H1 (cell line): ENCODE measurements around the gene PLXDC2. TPM values are rescaled to one million over a fixed set of nuclear protein-coding genes. Genes with fewer than 3 reads are reported as not detected.

Source experiments
- CTCF ChIA-PET: fragments of 300-600 bp; sonication (Branson Sonifier 250); formaldehyde crosslinking; loops from one replicate; lab custom pipeline; 2021; ENCODE audit not compliant: partially characterized antibody; lab: Charles Lee
- POLR2A ChIA-PET: fragments of 300-600 bp; sonication (Branson Sonifier 250); formaldehyde crosslinking; loops from one replicate; lab custom pipeline; 2021; ENCODE audit warnings: inconsistent platforms; ENCODE audit not compliant: partially characterized antibody; lab: Charles Lee
- DNase-seq, 2 experiments: peaks; one replicate each; pipeline versions ENCODE4 v3.0.0 to v3.0.0-alpha.2; 2010 to 2022; ENCODE audit warnings: low spot score in 2 of 2, low read depth in 1 of 2, mixed read lengths in 1 of 2
- FAIRE-seq: peaks from 2 replicates; lab custom pipeline; 2011; peaks lifted over from hg19 to GRCh38; lab: Jason Lieb, UNC
- H2AFZ ChIP-seq: 2 replicates; pipeline ENCODE4 v1.8.1; 2012; ENCODE audit warnings: low read length, inconsistent platforms
- H2AK5ac ChIP-seq: 2 replicates; pipeline ENCODE4 v1.6.1; 2013; ENCODE audit warnings: low read depth, low read length
- H2BK120ac ChIP-seq: replicated peaks from 2 replicates; pipeline ENCODE3; 2013; ENCODE audit warnings: low read depth, low read length, inconsistent platforms
- H2BK12ac ChIP-seq: 2 replicates; pipeline ENCODE4 v1.6.1; 2013; ENCODE audit warnings: low read depth, low read length
- H2BK15ac ChIP-seq: 2 replicates; pipeline ENCODE4 v1.6.1; 2013; ENCODE audit warnings: low read length
- H2BK20ac ChIP-seq: 2 replicates; pipeline ENCODE4 v1.6.1; 2013; ENCODE audit warnings: low read length
- H2BK5ac ChIP-seq: 2 replicates; pipeline ENCODE4 v1.6.1; 2013; ENCODE audit warnings: low read depth, low read length
- H3K14ac ChIP-seq: 2 replicates; pipeline ENCODE4 v1.6.1; 2013; ENCODE audit warnings: inconsistent platforms; ENCODE audit not compliant: insufficient read length
- H3K18ac ChIP-seq: 2 replicates; pipeline ENCODE4 v1.6.1; 2013; ENCODE audit warnings: low read length; ENCODE audit errors: extremely low read depth
- H3K23ac ChIP-seq: 2 replicates; pipeline ENCODE4 v1.6.1; 2013; ENCODE audit warnings: inconsistent platforms; ENCODE audit not compliant: insufficient read length
- H3K23me2 ChIP-seq: 2 replicates; pipeline ENCODE4 v1.6.1; 2013; ENCODE audit warnings: low read depth, low read length
- H3K27ac ChIP-seq: 2 replicates; pipeline ENCODE4 v1.6.1; 2011; ENCODE audit warnings: low read depth, low read length, inconsistent platforms
- H3K27me3 ChIP-seq, 4 experiments: replicated peaks in 1 of 4; 1 replicate in 1 of 4; 2 replicates in 3 of 4; pipeline versions ENCODE4 v1.6.1 to v1.8.1; 2011 to 2013; ENCODE audit warnings: low read length in 3 of 4, mild to moderate bottlenecking in 3 of 4, inconsistent platforms in 2 of 4, mixed read lengths in 2 of 4, moderate library complexity in 1 of 4; ENCODE audit not compliant: control insufficient read depth in 3 of 4, insufficient read depth in 3 of 4; ENCODE audit errors: extremely low read depth in 1 of 4
- H3K36me3 ChIP-seq, 4 experiments: 2 replicates each; pipeline versions ENCODE4 v1.6.1 to v1.8.1; 2011 to 2013; ENCODE audit warnings: mild to moderate bottlenecking in 4 of 4, low read length in 3 of 4, moderate library complexity in 2 of 4, control low read depth in 1 of 4, inconsistent platforms in 1 of 4; ENCODE audit not compliant: insufficient read depth in 4 of 4, control insufficient read depth in 2 of 4
- H3K4ac ChIP-seq: replicated peaks from 2 replicates; pipeline ENCODE3; 2013; ENCODE audit warnings: low read length, low read depth, mixed read lengths, inconsistent platforms; ENCODE audit not compliant: insufficient read length
- H3K4me1 ChIP-seq, 4 experiments: replicated peaks in 1 of 4; 1 replicate in 1 of 4; 2 replicates in 3 of 4; pipeline versions ENCODE4 v1.6.1 to v1.8.1; 2011 to 2013; ENCODE audit warnings: low read length in 3 of 4, inconsistent platforms in 2 of 4, mixed read lengths in 1 of 4; ENCODE audit not compliant: insufficient read depth in 4 of 4, control insufficient read depth in 3 of 4
- H3K4me2 ChIP-seq, 2 experiments: 2 replicates each; pipeline versions ENCODE4 v1.6.1 to v1.8.1; 2011 to 2013; ENCODE audit warnings: low read depth in 2 of 2, low read length in 2 of 2, control low read depth in 1 of 2, inconsistent platforms in 1 of 2, mild to moderate bottlenecking in 1 of 2; ENCODE audit not compliant: insufficient read depth in 1 of 2
- H3K4me3 ChIP-seq, 4 experiments: fragments of 200-600, 300-600 bp in 1 of 4; sonication (generic), shearing (Covaris generic), sonication (Bioruptor Twin) in 1 of 4; 2 replicates each; pipeline versions ENCODE4 v1.5.1 to v1.8.1; 2011 to 2016; ENCODE audit warnings: low read length in 4 of 4, low read depth in 3 of 4, control low read depth in 2 of 4, inconsistent platforms in 2 of 4, mild to moderate bottlenecking in 2 of 4, mixed read lengths in 1 of 4, moderate library complexity in 1 of 4; ENCODE audit not compliant: insufficient read depth in 2 of 4; ENCODE audit errors: extremely low read depth in 1 of 4
- H3K56ac ChIP-seq: replicated peaks from 2 replicates; pipeline ENCODE3; 2013; ENCODE audit warnings: low read depth, mild to moderate bottlenecking, mixed read lengths, low read length, inconsistent platforms; ENCODE audit not compliant: insufficient read length
- H3K79me1 ChIP-seq: 2 replicates; pipeline ENCODE4 v1.6.1; 2013; ENCODE audit warnings: low read depth, low read length, control low read depth
- H3K79me2 ChIP-seq, 2 experiments: 2 replicates each; pipeline versions ENCODE4 v1.6.1 to v1.8.1; 2012 to 2013; ENCODE audit warnings: low read length in 2 of 2, mild to moderate bottlenecking in 2 of 2, inconsistent platforms in 1 of 2; ENCODE audit not compliant: insufficient read depth in 2 of 2, control insufficient read depth in 1 of 2
- H3K9ac ChIP-seq, 4 experiments: replicated peaks in 1 of 4; 1 replicate in 1 of 4; 2 replicates in 3 of 4; pipeline versions ENCODE4 v1.6.1 to v1.8.1; 2011 to 2013; ENCODE audit warnings: low read depth in 3 of 4, low read length in 3 of 4, control low read depth in 2 of 4, mild to moderate bottlenecking in 2 of 4, moderate library complexity in 2 of 4, inconsistent platforms in 1 of 4; ENCODE audit errors: extremely low read depth in 1 of 4
- H3K9me3 ChIP-seq, 2 experiments: 2 replicates each; pipeline versions ENCODE4 v1.6.1 to v1.8.1; 2012 to 2013; ENCODE audit warnings: mild to moderate bottlenecking in 2 of 2, moderate library complexity in 2 of 2, control low read depth in 1 of 2, inconsistent platforms in 1 of 2, low read depth in 1 of 2, low read length in 1 of 2, mixed read lengths in 1 of 2; ENCODE audit not compliant: insufficient read depth in 2 of 2
- H4K20me1 ChIP-seq, 2 experiments: replicated peaks in 1 of 2; 2 replicates each; pipeline versions ENCODE3 to v1.8.1; 2011 to 2013; ENCODE audit warnings: inconsistent platforms in 2 of 2, low read length in 2 of 2, mild to moderate bottlenecking in 1 of 2; ENCODE audit not compliant: insufficient read depth in 2 of 2, control insufficient read depth in 1 of 2
- H4K5ac ChIP-seq: 2 replicates; pipeline ENCODE4 v1.6.1; 2013; ENCODE audit warnings: low read length, low read depth, mixed read lengths, inconsistent platforms; ENCODE audit not compliant: insufficient read length
- H4K8ac ChIP-seq: 2 replicates; pipeline ENCODE4 v1.8.0; 2013; ENCODE audit warnings: mild to moderate bottlenecking, moderate library complexity, low read length, inconsistent platforms; ENCODE audit not compliant: insufficient read depth; ENCODE audit errors: extremely low read depth
- H4K91ac ChIP-seq: replicated peaks from 2 replicates; pipeline ENCODE3; 2013; ENCODE audit warnings: low read length, mixed read lengths, inconsistent platforms; ENCODE audit not compliant: insufficient read length
- CBX8 ChIP-seq: fragments of 300-800, 300-1000 bp; sonication (generic); IDR thresholded peaks from 2 replicates; pipeline ENCODE4 v1.7.1; 2016; ENCODE audit warnings: low read depth, low read length, borderline replicate concordance
- FOSL1 ChIP-seq: IDR thresholded peaks from 2 replicates; pipeline ENCODE4 v1.6.1; 2011; ENCODE audit warnings: mild to moderate bottlenecking, low read depth, low read length, moderate library complexity; ENCODE audit not compliant: insufficient read depth
- HDAC2 ChIP-seq, 2 experiments: fragments of 300-600 bp in 1 of 2; sonication (generic) in 1 of 2; IDR thresholded peaks; 2 replicates each; pipeline ENCODE4 v1.6.1; 2011 to 2012; ENCODE audit warnings: low read depth in 2 of 2, low read length in 2 of 2, mild to moderate bottlenecking in 2 of 2, moderate library complexity in 2 of 2, borderline replicate concordance in 1 of 2, inconsistent platforms in 1 of 2
- POLR2A ChIP-seq, 2 experiments: IDR thresholded peaks; 1 replicate in 1 of 2; 2 replicates in 1 of 2; pipeline ENCODE4 v1.6.1; 2011; ENCODE audit warnings: low read depth in 2 of 2, low read length in 2 of 2, mild to moderate bottlenecking in 2 of 2; ENCODE audit errors: control extremely low read depth in 1 of 2
- RFX5 ChIP-seq: IDR thresholded peaks from 2 replicates; pipeline ENCODE4 v1.6.1; 2011; ENCODE audit warnings: low read depth, low read length, improper control_type of control experiment, borderline replicate concordance
- RNF2 ChIP-seq: fragments of 200-900, 300-1000 bp; sonication (generic); IDR thresholded peaks from 2 replicates; pipeline ENCODE4 v1.7.1; 2016; ENCODE audit warnings: borderline replicate concordance, low read depth, mild to moderate bottlenecking, antibody characterized with exemption, low read length; ENCODE audit not compliant: poor library complexity, severe bottlenecking; ENCODE audit errors: missing control alignments
- RXRA ChIP-seq: IDR thresholded peaks from 2 replicates; pipeline ENCODE4 v1.6.1; 2011; ENCODE audit warnings: low read depth, mild to moderate bottlenecking, low read length, moderate library complexity; ENCODE audit not compliant: insufficient read depth
- SIN3A ChIP-seq, 2 experiments: IDR thresholded peaks in 1 of 2; conservative IDR thresholded peaks in 1 of 2; 2 replicates each; pipeline ENCODE4 v1.6.1; 2011 to 2012; ENCODE audit warnings: low read length in 2 of 2, improper control_type of control experiment in 1 of 2, low read depth in 1 of 2, mild to moderate bottlenecking in 1 of 2
- SP4 ChIP-seq: IDR thresholded peaks from 2 replicates; pipeline ENCODE4 v1.6.1; 2012; ENCODE audit warnings: low read length, inconsistent platforms
- TBP ChIP-seq: IDR thresholded peaks from 2 replicates; pipeline ENCODE4 v1.6.1; 2011; ENCODE audit warnings: low read depth, low read length, improper control_type of control experiment
- ZNF274 ChIP-seq: IDR thresholded peaks from 2 replicates; pipeline ENCODE4 v1.7.0; 2012; ENCODE audit warnings: low read length, borderline replicate concordance; ENCODE audit errors: extremely low read depth
- WGBS, 2 experiments: shearing (Covaris generic) in 1 of 2; methylation state at CpG; one replicate each; pipeline versions ENCODE4 v1.1.6 to v1.1.7; 2013 to 2015; ENCODE audit warnings: low lambda C conversion rate in 2 of 2, mixed read lengths in 2 of 2, inconsistent platforms in 1 of 2, low coverage in 1 of 2, missing lambda C conversion rate in 1 of 2; ENCODE audit not compliant: insufficient replicate concordance in 2 of 2, insufficient coverage in 1 of 2, insufficient read length in 1 of 2; ENCODE audit errors: extremely low coverage in 1 of 2, missing lambda C conversion rate in 1 of 2; 5-methylcytosine and 5-hydroxymethylcytosine counted together
- polyA plus RNA-seq, 7 experiments: library from polyadenylated mRNA; depleted of rRNA in 3 of 7; stranded (reverse) in 5 of 7; unstranded in 2 of 7; fragments of >200 nt in 5 of 7; fragments of 200-250 nt in 2 of 7; gene quantifications; 1 replicate in 5 of 7; 2 replicates in 1 of 7; 4 replicates in 1 of 7; pipeline versions ENCODE4 v1.2.1 to v1.2.3, GENCODE V29; 2011 to 2013; ENCODE audit warnings: missing spikeins in 2 of 7, mixed read lengths in 2 of 7
- total RNA-seq: library from RNA; stranded (reverse); fragmentation: NEBNext Ultra II Directional; extraction: Animal tissue kit (Norgen Biotek cat#: 25700); gene quantifications from 2 replicates; pipeline ENCODE4 v1.2.1, GENCODE V29; 2021

PLXDC2 gene
- total and polyA plus RNA-seq, 2 of the 8 experiments (the other 6 are each of a cell fraction or from before 2014, with no cell fraction given), result 23.0 to 40.5 TPM

DNA sequence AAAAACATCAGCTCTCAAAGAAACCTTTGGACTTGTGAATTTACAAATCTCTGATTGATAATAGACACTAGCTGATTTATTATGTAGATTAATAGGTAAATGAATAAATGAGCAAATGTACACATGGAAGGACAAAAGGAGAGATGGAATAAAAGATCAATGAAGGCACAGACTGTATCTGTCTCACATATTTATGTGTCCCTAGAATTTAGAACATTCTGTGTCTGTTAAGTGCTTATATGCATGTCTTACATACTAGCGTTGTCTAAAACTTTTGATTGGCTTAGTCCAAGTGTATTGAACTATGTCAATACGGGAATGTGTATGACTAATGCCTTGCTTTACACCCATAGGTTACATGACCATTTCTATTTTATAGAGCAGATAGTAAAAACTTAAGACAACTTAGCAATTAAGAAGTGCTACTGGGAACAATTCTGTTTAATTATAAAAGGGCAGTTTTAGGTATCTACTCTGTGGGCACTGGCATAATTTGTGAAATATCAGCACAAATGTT is 140.3 kb downstream of the PLXDC2 start:
- Histone ChIP-seq H3K4me3 (no peak overlapping the region), H3K4me2 (no peak overlapping the region), H4K20me1 (no peaks in the 10 kb centered on the region), H3K27me3 (no peaks in the 10 kb centered on the region), H4K8ac (no peak overlapping the region), H3K27ac (no peak overlapping the region), H3K56ac (no peak overlapping the region), H3K79me1 (peaks cover 3% of the 10 kb centered on the region; the same call in 1 of the 2 replicates), H3K36me3 (no peaks in the 10 kb centered on the region; a peak in 1 of 8 replicates), H3K23me2 (no peaks in the 10 kb centered on the region), H2BK12ac (no peak overlapping the region), H2BK120ac (no peak overlapping the region), H3K23ac (no peak overlapping the region), H2AFZ (no peak overlapping the region), H2BK5ac (no peak overlapping the region), H3K4me1 (peaks cover 0 to 7% (median 2%) of the 10 kb centered on the region in 4 experiments; a peak in 3 of 7 replicates), H2AK5ac (no peak overlapping the region), H4K91ac (no peak overlapping the region), H4K5ac (no peak overlapping the region), H2BK20ac (no peak overlapping the region), H3K14ac (no peak overlapping the region), H3K9ac (no peak overlapping the region), H3K9me3 (no peaks in the 10 kb centered on the region), H2BK15ac (no peak overlapping the region), H3K4ac (no peak overlapping the region), H3K18ac (no peak overlapping the region), H3K79me2 (peaks cover 0 to 32% of the 10 kb centered on the region in 2 experiments; a peak in 3 of 4 replicates)
- ChIA-PET CTCF (no interaction called here), POLR2A (no interaction called here)
- FAIRE-seq, result no peak
- WGBS, 2 experiments, result 81% methylated on average over 2 of the region's 2 CpGs; no CpG with 5 or more reads in 1 of the 2 experiments
- no peak for DNase-seq
- no peak for TF ChIP-seq HDAC2 (IDR thresholded peaks at IDR 0.05; ENCODE audit: borderline replicate concordance in 1 of 2, low read depth in 2 of 2, low read length in 2 of 2)
- TF ChIP-seq SP4, result no peak
- TF ChIP-seq ZNF274, result no peak
- no peak for TF ChIP-seq RXRA
- no peak for TF ChIP-seq SIN3A (conservative IDR thresholded peaks at IDR 0.05 in 1 of 2, IDR thresholded peaks at IDR 0.05 in 1 of 2; ENCODE audit: low read depth in 1 of 2, low read length in 2 of 2)
- TF ChIP-seq RFX5, result no peak
- TF ChIP-seq FOSL1, result no peak
- TF ChIP-seq TBP, result no peak
- no peak for TF ChIP-seq RNF2
- TF ChIP-seq POLR2A (IDR thresholded peaks at IDR 0.05; ENCODE audit: control extremely low read depth in 1 of 2, low read depth in 2 of 2, low read length in 2 of 2), result no peak
- no peak for TF ChIP-seq CBX8
